K562 (cell line): ENCODE measurements around the gene NECAB2. TPM values are rescaled to one million over a fixed set of nuclear protein-coding genes. Genes with fewer than 3 reads are reported as not detected.

Experiments
- ATAC-seq: fragments of 200-7000 bp; cut with Tn5 transposase; 3 replicates; pipeline ENCODE4 v1.9.1; 2020; ENCODE audit warnings: moderate library complexity
- BruUV-seq: library from RNA; stranded (reverse); fragments of 400-500 nt; replicated peaks from 2 replicates; lab custom pipeline; 2021; lab: Mats Ljungman, UMichigan
- CTCF ChIA-PET: fragments of 300-600 bp; formaldehyde crosslinking; extraction: SDS; loops from one replicate; lab custom pipeline; 2021; ENCODE audit warnings: low intra/inter-chr PET ratio; lab: Yijun Ruan, JAX
- POLR2A ChIA-PET: fragments of 300-600, 350-650 bp; sonication (Branson Sonifier 250); formaldehyde crosslinking; extraction: SDS; loops from one replicate; lab custom pipeline; 2021; ENCODE audit warnings: antibody characterized with exemption, inconsistent platforms; lab: Yijun Ruan, JAX
- DNase-seq, 4 experiments: peaks; one replicate each; pipeline versions ENCODE4 v3.0.0 to v3.0.0-alpha.2; 2011 to 2018; ENCODE audit warnings: low spot score in 3 of 4, mixed read lengths in 3 of 4; ENCODE audit errors: extremely low read depth in 1 of 4
- FAIRE-seq: peaks from 2 replicates; lab custom pipeline; 2011; peaks lifted over from hg19 to GRCh38; lab: Jason Lieb, UNC
- H2AFZ ChIP-seq: 2 replicates; pipeline ENCODE4 v1.6.0; 2011; ENCODE audit warnings: low read depth, low read length, control low read depth, inconsistent platforms
- H3K27ac ChIP-seq: fragments of 200-600 bp; 3 replicates; pipeline ENCODE4 v1.8.0; 2011; ENCODE audit warnings: low read depth, mild to moderate bottlenecking, control low read depth, inconsistent platforms, low read length, moderate library complexity, mixed read lengths; ENCODE audit errors: extremely low read depth
- H3K27me3 ChIP-seq, 2 experiments: fragments of 300-600 bp in 1 of 2; 2 replicates in 1 of 2; 3 replicates in 1 of 2; pipeline versions ENCODE4 v1.6.0 to v1.8.0; 2011; ENCODE audit warnings: inconsistent platforms in 2 of 2, low read length in 2 of 2, mild to moderate bottlenecking in 1 of 2, mixed read lengths in 1 of 2, moderate library complexity in 1 of 2; ENCODE audit not compliant: control insufficient read depth in 2 of 2, insufficient read depth in 2 of 2
- H3K36me3 ChIP-seq: fragments of 300-600 bp; 3 replicates; pipeline ENCODE4 v1.8.0; 2011; ENCODE audit warnings: mild to moderate bottlenecking, low read length, inconsistent platforms; ENCODE audit not compliant: control insufficient read depth, insufficient read depth
- H3K4me1 ChIP-seq, 2 experiments: fragments of 200-600 bp in 1 of 2; replicated peaks in 1 of 2; 2 replicates in 1 of 2; 3 replicates in 1 of 2; pipeline versions ENCODE4 v1.5.1 to v1.8.0; 2011; ENCODE audit warnings: inconsistent platforms in 2 of 2, low read length in 2 of 2, mild to moderate bottlenecking in 1 of 2, mixed read lengths in 1 of 2, moderate library complexity in 1 of 2; ENCODE audit not compliant: control insufficient read depth in 2 of 2, insufficient read depth in 2 of 2
- H3K4me2 ChIP-seq: 2 replicates; pipeline ENCODE4 v1.6.1; 2011; ENCODE audit warnings: low read length, control low read depth, inconsistent platforms, mixed read lengths; ENCODE audit not compliant: insufficient read depth
- H3K4me3 ChIP-seq: fragments of 200-600 bp; sonication (generic), shearing (Covaris generic); 2 replicates; pipeline ENCODE4 v1.5.1; 2016; ENCODE audit warnings: control low read depth, inconsistent platforms
- H3K79me2 ChIP-seq: fragments of 200-600 bp; 3 replicates; pipeline ENCODE4 v1.8.0; 2011; ENCODE audit warnings: low read length, inconsistent platforms; ENCODE audit not compliant: control insufficient read depth, insufficient read depth
- H3K9ac ChIP-seq, 2 experiments: 2 replicates each; pipeline versions ENCODE4 v1.6.0 to v1.6.1; 2011; ENCODE audit warnings: low read depth in 2 of 2, low read length in 2 of 2, control low read depth in 1 of 2, inconsistent platforms in 1 of 2, mild to moderate bottlenecking in 1 of 2, mixed read lengths in 1 of 2; ENCODE audit not compliant: insufficient read depth in 1 of 2
- H3K9me1 ChIP-seq: one replicate; pipeline ENCODE4 v1.6.0; 2011; ENCODE audit warnings: inconsistent platforms, mild to moderate bottlenecking, low read length, moderate library complexity; ENCODE audit not compliant: control insufficient read depth, insufficient read depth
- H3K9me3 ChIP-seq: replicated peaks from 2 replicates; pipeline ENCODE4 v1.5.1; 2011; ENCODE audit warnings: low read depth, low read length, inconsistent platforms; ENCODE audit not compliant: control insufficient read depth, insufficient read depth
- H4K20me1 ChIP-seq: replicated peaks from 2 replicates; pipeline ENCODE4 v1.6.1; 2011; ENCODE audit warnings: low read length, inconsistent platforms, mixed read lengths; ENCODE audit not compliant: control insufficient read depth, insufficient read depth
- FOXO4 ChIP-seq: fragments of 450-650 bp; formaldehyde crosslinking; IDR thresholded peaks from 2 replicates; pipeline ENCODE4 v1.4.0; 2020; ENCODE audit warnings: mild to moderate bottlenecking, moderate library complexity
- HDAC1 ChIP-seq, 2 experiments: fragments of 450-650 bp; IDR thresholded peaks; 2 replicates each; pipeline ENCODE4 v1.6.1; 2016 to 2017; ENCODE audit warnings: inconsistent platforms in 1 of 2, mild to moderate bottlenecking in 1 of 2, moderate library complexity in 1 of 2
- SIRT6 ChIP-seq: IDR thresholded peaks from one replicate; pipeline ENCODE4 v1.6.1; 2012; ENCODE audit warnings: low read depth, mild to moderate bottlenecking, control low read depth, inconsistent platforms, low read length, moderate library complexity
- ZNF707 ChIP-seq: fragments of 250-450 bp; sonication (Bioruptor Pico); conservative IDR thresholded peaks from 2 replicates; pipeline ENCODE4 v1.8.0; 2022; ENCODE audit warnings: inconsistent platforms, mild to moderate bottlenecking, moderate library complexity
- WGBS: fragments of 100-300 bp; shearing (Covaris generic); methylation state at CpG from one replicate; pipeline ENCODE4 v1.1.6; 2016; ENCODE audit warnings: low coverage, mixed read lengths; ENCODE audit not compliant: insufficient coverage; ENCODE audit errors: missing lambda C conversion rate; 5-methylcytosine and 5-hydroxymethylcytosine counted together
- in situ Hi-C: fragments of 300-500 bp; cut with MboI; formaldehyde crosslinking; loops from 4 replicates; pipeline ENCODE4 v1.15.0; 2018; ENCODE audit warnings: inconsistent platforms, mixed read lengths
- intact Hi-C: fragments of 100-400 bp; cut with micrococcal nuclease; formaldehyde crosslinking; loops from 2 replicates; pipeline ENCODE4 v1.14.2; 2022
- polyA plus RNA-seq, 8 experiments: library from polyadenylated mRNA; depleted of rRNA in 4 of 8; stranded (reverse) in 5 of 8; unstranded in 3 of 8; fragments of >200 nt; fragmentation: Nextera tagmentation in 2 of 8; fragmentation: Illumina TruSeq in 1 of 8; extraction: Ambion mirVana in 2 of 8; extraction: Trizol in 1 of 8; gene quantifications; 2 replicates each; pipeline versions ENCODE4 v1.2.1 to v1.2.3, GENCODE V29; 2011 to 2014; ENCODE audit warnings: inconsistent platforms in 1 of 8, missing spikeins in 1 of 8
- total RNA-seq, 7 experiments: library from RNA; depleted of rRNA in 6 of 7; stranded (reverse); fragments of >200 nt in 6 of 7; fragmentation: Illumina TruSeq in 2 of 7; extraction: Trizol in 2 of 7; gene quantifications; 2 replicates each; pipeline versions ENCODE4 v1.2.1 to v1.2.3, GENCODE V29; 2011 to 2021; ENCODE audit warnings: low replicate concordance in 1 of 7

The NECAB2 gene
- total and polyA plus RNA-seq, 9 of the 15 experiments (the other 6 are each of a cell fraction or from before 2014, with no cell fraction given) = 0.03 to 0.28 TPM; not detected in 7

- H3K4me2 ChIP-seq = no peak overlapping the region
- CTCF ChIA-PET = no interaction called here
- in situ Hi-C loops (no loop called here), intact Hi-C loops (no loop called here)
- peaks cover 64 to 93% of the 10 kb centered on the region in 2 experiments for H3K27me3 ChIP-seq
- H3K9me1 ChIP-seq = no peaks in the 10 kb centered on the region
- no peak overlapping the region for H3K9ac ChIP-seq
- no peaks in the 10 kb centered on the region for H3K9me3 ChIP-seq
- POLR2A ChIA-PET = interaction anchor here (0.5 kb wide), 1 partner anchor 200 kb away, joined by 4 read pairs; no protein-coding TSS in a partner anchor
- H4K20me1 ChIP-seq = 0 out of 2 replicates have a peak, but pooled peaks cover 18% of the 10 kb centered on the region
- H3K36me3 ChIP-seq = no peaks in the 10 kb centered on the region
- no peak overlapping the region for H3K4me3 ChIP-seq
- no peaks in the 10 kb centered on the region for H3K79me2 ChIP-seq
- no peak for DNase-seq
- 3% methylated on average over 3 of the region's 3 CpGs for WGBS
- H2AFZ ChIP-seq = no peak overlapping the region
- BruUV-seq = no TSS peak
- TF ChIP-seq FOXO4 (CRISPR knock-in tag) (no peak), HDAC1 (IDR thresholded peaks at IDR 0.05) (no peak), ZNF707 (no peak), SIRT6 (no peak)
- TF ChIP-seq, all 486 proteins: peak for 0
- Histone ChIP-seq H3K4me1 (peaks cover 0 to 11% of the 10 kb centered on the region in 2 experiments; a peak in 1 of 5 replicates), H3K27ac (no peak overlapping the region)
- FAIRE-seq (no peak), ATAC-seq (no peak)
Measured at GRCh38 chr16:84036131-84036530, 68.1 kb downstream of the NECAB2 start.
